GM10266 (cell line): Measurements from ENCODE around the gene F8.
"Not testable (repeated sequence)": the region's sequence is repeated elsewhere in the genome, so short reads cannot be mapped to it uniquely, and the experiment has no call there.

ENCODE experiments used
- DNase-seq: peaks from one replicate; pipeline ENCODE4 v3.0.0; 2012; ENCODE audit errors: extremely low spot score
- TF ChIP-seq, protein P1 (sequence below): IDR thresholded peaks from 2 replicates; pipeline ENCODE4 v1.5.1; 2012; ENCODE audit warnings: mild to moderate bottlenecking, low read depth; ENCODE audit not compliant: control insufficient read depth, insufficient read depth; ENCODE audit errors: missing control alignments

The F8 gene

DNA sequence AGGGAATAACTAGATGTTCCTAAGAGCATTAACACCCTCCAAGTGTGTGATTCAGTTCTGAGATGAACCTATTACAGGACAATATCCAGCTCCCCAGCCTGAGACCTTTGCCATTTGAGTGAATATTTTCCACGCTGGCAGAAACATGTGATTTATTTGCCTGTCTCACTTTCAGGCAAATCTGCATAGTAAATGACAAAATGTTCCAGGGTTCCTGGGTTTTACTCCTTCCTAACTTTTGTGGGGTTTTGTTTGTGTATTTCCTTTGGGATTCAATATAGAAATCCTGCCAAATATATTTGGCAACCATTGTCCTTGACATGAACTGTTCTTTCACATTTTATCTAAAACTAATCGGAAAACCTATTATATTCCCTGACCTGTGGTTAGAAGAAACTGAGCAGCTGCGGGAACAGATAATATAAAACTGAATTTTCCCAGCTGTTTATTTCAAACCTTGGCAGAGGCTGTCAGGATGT lies 12.5 kb downstream of the F8 start:
- DNase-seq: no peak
- TF ChIP-seq, protein P1, sequence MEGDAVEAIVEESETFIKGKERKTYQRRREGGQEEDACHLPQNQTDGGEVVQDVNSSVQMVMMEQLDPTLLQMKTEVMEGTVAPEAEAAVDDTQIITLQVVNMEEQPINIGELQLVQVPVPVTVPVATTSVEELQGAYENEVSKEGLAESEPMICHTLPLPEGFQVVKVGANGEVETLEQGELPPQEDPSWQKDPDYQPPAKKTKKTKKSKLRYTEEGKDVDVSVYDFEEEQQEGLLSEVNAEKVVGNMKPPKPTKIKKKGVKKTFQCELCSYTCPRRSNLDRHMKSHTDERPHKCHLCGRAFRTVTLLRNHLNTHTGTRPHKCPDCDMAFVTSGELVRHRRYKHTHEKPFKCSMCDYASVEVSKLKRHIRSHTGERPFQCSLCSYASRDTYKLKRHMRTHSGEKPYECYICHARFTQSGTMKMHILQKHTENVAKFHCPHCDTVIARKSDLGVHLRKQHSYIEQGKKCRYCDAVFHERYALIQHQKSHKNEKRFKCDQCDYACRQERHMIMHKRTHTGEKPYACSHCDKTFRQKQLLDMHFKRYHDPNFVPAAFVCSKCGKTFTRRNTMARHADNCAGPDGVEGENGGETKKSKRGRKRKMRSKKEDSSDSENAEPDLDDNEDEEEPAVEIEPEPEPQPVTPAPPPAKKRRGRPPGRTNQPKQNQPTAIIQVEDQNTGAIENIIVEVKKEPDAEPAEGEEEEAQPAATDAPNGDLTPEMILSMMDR: no peak

DNA sequence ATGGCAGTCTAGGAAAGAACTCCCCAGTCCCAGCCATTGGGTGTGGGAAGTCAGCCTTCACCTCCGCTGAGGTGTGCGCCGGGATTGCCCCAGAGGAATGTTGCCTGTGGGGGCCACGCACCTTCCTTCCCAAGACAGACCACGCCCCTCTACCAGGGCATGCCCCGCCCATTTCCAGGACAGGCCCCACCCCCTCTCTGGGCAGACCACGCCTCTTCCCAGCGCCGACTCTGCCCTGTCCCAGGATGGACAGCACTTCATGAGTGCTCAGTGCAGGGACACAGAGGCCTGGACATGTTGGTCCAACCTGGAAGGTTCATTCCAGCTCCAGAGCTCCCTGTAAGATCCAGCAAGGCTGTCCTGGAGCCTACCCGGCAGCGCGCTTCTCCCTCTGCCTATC lies 13.9 kb downstream of the F8 start:
- DNase-seq: not testable (repeated sequence)

DNA sequence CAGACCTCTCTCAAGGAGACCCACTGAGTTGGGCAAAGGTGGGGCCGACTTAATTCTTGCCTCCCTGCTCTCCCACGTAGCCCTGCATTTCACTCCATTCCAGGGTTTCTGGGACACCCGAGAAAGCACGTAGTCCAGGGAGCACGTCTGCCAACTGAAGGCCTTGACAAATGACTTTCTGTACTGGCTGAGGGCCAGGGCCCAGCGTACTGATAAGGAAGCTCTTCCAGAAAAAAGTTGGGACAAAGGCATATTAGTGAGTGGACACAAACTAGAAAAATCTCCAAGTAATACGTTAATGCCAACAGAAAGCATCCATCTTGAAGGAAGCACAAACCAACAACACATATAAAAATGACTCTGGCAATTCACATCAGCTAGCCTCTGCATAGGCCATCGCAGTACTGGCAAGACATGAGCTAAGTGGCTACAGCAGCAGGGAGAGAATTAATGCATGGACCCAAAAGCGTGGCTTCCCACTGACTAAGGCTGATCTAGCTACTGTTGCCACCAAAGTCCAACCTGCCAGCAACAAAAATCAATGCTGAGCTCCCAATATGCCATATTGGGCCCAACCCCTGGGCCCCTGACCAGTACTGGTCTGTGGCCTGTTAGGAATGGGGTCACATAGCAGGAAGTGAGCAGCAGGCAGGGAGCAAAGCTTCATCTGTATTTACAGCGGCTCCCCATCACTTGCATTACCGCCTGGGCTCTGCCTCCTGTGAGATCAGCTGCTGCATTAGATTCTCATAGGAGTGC lies 15.4 kb downstream of the F8 start:
- DNase-seq: not testable (repeated sequence)

DNA sequence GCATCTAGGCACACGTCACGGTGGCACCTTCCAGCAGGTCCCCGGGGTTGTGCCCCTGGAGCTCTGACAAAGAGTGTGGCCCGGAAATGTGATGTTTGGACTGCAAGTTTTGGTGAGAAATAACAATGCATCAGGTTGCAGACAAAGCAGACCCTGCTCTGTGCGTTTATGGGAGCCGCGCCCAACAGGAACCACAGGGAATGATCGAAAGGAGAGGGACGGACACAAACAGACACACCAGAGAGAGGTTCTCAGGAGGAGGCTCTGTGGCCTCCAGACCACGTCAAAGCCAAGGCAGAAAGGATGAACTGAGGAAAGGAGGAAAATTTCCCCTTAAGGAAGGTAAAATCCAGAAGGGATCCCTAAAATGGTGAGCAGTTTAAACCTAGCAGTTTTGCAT lies 16.1 kb downstream of the F8 start:
- DNase-seq: not testable (repeated sequence)

DNA sequence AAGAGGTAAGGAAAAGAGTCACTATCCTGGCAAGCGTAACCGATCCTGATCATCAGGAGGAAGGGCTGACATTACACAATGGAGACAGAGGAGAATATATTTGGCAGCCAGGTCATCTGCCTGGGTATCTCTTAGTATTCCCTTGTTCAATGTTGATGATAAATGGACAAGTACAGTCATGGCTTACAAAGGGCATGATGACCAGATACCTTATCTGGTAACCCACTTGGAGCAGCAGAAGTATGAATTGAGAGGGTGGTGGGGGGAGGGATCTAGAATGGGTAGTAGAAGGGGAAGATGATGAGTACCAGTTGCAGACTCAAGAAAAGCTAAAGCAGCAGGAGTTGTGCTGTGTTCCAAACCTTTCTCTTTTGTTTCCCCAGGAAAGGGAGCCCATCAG lies 17.3 kb downstream of the F8 start:
- no peak for DNase-seq
- TF ChIP-seq, protein P1: no peak

DNA sequence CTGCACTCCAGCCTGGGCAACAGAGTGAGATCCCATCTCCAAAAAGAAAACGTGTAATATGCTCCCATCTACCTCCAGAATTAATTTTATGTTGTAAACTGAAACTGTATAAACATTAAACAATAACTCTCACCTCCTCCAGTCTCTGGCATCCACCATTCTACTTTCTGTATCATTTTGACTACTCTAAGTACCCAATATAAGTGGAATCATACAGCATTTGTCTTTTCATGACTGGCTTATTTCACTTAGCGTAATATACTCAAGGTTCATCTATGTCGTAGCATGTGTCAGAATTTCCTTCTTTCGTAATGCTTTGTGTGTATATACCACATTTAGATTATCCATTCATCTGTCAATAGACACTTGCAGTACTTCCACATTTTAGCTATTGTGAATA lies 20.6 kb downstream of the F8 start:
- no peak for DNase-seq
- TF ChIP-seq, protein P1: no peak

DNA sequence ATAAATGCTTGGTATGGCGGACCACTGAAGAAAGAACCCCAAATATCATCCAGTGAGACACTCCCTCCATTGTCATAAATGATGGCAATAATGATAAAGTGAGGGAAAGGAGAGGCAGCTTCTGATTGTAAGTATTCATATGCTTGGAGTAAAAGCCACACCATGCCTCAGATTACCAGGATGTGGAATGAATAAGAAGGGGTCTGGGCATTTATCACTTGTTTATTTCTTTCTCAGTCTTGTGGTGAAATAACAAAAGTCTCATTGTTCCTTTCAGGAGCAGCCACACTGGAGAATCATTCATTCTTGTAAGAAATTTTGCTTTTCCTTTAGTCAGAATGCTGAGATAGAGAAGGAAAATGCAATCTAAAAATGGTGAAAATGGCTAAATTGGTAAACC lies 21.7 kb downstream of the F8 start:
- no peak for DNase-seq
- TF ChIP-seq, protein P1: no peak

DNA sequence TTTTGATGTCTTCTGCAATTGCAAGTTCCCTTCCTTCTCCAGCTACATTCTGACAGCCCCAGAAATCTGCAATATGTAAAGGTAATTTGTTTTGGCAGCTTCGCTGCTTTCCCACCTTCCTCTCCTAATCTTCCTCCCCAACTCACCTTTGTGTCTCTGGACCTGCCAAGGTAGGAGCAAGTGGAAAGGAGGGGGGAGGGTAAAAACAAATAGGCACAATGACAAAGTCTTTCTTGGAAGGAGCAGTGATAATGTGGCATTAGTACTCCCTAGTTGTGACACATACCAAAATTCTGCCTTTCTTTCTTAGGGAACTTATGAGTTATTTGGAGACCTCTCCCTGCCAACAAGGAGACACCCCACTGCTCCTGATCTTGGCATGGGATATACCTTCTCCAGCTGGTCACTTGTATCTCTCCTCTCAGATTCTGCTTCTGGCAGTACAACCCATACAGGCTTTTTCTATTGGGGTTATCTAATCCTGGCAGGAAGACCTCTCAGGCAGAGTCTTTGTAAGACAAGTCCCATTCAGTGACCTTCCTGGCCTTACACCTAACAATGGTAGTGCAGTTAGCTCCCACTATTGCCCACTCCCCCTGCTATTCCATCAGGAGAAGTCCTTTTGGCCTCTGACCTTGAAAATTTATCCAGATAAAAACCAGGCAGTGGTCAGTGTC lies 24.2 kb downstream of the F8 start:
- TF ChIP-seq, protein P1: no peak
- no peak for DNase-seq

DNA sequence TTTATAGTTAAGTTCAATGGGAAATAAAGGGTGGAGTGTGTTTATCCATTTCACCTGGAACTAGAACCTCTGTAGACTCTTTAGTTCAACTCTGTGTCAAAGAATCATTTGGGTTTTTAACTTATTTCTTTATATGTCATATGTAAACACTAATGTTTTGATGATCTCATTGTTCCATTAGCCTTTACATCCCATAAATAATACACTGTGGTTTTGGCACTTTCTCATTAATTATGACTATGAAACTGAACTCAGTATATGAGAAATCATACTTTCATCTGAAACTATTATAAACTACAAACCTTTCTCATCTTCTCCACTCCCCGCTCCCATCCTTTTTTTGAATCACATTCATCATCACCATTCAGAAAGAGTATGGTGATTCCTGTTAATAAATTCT lies 31.0 kb downstream of the F8 start:
- DNase-seq: no peak
- TF ChIP-seq, protein P1: no peak
